DOHH2 (cell line): ENCODE measurements around the gene FIGNL1.

ENCODE experiments used
- H3F3A ChIP-seq: fragments of 200-600 bp; sonication (generic), shearing (Covaris generic); 2 replicates; pipeline ENCODE4 v1.6.0; 2016; ENCODE audit warnings: antibody characterized with exemption, mild to moderate bottlenecking; ENCODE audit not compliant: control insufficient read depth, insufficient read depth
- H3K27ac ChIP-seq: fragments of 200-600 bp; sonication (generic); 2 replicates; pipeline ENCODE4 v1.5.1; 2014; ENCODE audit warnings: low read depth, mild to moderate bottlenecking, low read length, moderate library complexity
- H3K27me3 ChIP-seq: fragments of 200-600 bp; sonication (generic); 2 replicates; pipeline ENCODE4 v1.6.1; 2014; ENCODE audit warnings: mild to moderate bottlenecking, low read length, mixed read lengths; ENCODE audit not compliant: control insufficient read depth
- H3K36me3 ChIP-seq: fragments of 200-600 bp; sonication (generic); 2 replicates; pipeline ENCODE4 v1.6.1; 2014; ENCODE audit warnings: mild to moderate bottlenecking, low read length, moderate library complexity, mixed read lengths; ENCODE audit not compliant: control insufficient read depth
- H3K4me1 ChIP-seq: fragments of 200-600 bp; sonication (generic); 2 replicates; pipeline ENCODE4 v1.6.1; 2014; ENCODE audit warnings: mild to moderate bottlenecking, low read length, mixed read lengths; ENCODE audit not compliant: control insufficient read depth
- H3K4me2 ChIP-seq: fragments of 200-600 bp; sonication (generic); 2 replicates; pipeline ENCODE4 v1.6.0; 2014; ENCODE audit warnings: mild to moderate bottlenecking, low read length, moderate library complexity
- H3K4me3 ChIP-seq: fragments of 200-600 bp; sonication (generic); 2 replicates; pipeline ENCODE4 v1.5.1; 2014; ENCODE audit warnings: mild to moderate bottlenecking, low read length, mixed read lengths
- H3K79me2 ChIP-seq: fragments of 200-600 bp; sonication (generic); 2 replicates; pipeline ENCODE4 v1.6.1; 2014; ENCODE audit warnings: mild to moderate bottlenecking, low read length, mixed read lengths; ENCODE audit not compliant: control insufficient read depth
- H3K9me2 ChIP-seq: fragments of 200-600 bp; sonication (generic); replicated peaks from 2 replicates; pipeline ENCODE4 v1.6.1; 2014; ENCODE audit warnings: mild to moderate bottlenecking, low read length, mixed read lengths; ENCODE audit not compliant: control insufficient read depth
- H3K9me3 ChIP-seq: fragments of 200-600 bp; sonication (generic); 2 replicates; pipeline ENCODE4 v1.6.1; 2014; ENCODE audit warnings: antibody characterized with exemption, low read length, mixed read lengths; ENCODE audit not compliant: control insufficient read depth, insufficient read depth
- H4K20me1 ChIP-seq: fragments of 200-600 bp; sonication (generic); 2 replicates; pipeline ENCODE4 v1.6.0; 2014; ENCODE audit warnings: low read depth, mild to moderate bottlenecking, antibody characterized with exemption, low read length, moderate library complexity; ENCODE audit not compliant: control insufficient read depth, insufficient read depth
- EZH2phosphoT487 ChIP-seq: fragments of 200-600 bp; sonication (generic); IDR thresholded peaks from 2 replicates; pipeline ENCODE4 v1.6.1; 2017; ENCODE audit warnings: borderline replicate concordance, mild to moderate bottlenecking, antibody characterized with exemption, low read length, moderate library complexity, mixed read lengths
- TF ChIP-seq, protein P1 (sequence below): fragments of 200-600 bp; sonication (generic); IDR thresholded peaks from one replicate; pipeline ENCODE4 v1.5.1; 2014; ENCODE audit warnings: antibody characterized with exemption, mild to moderate bottlenecking, low read depth, low read length; ENCODE audit not compliant: poor library complexity, severe bottlenecking

FIGNL1 gene

DNA sequence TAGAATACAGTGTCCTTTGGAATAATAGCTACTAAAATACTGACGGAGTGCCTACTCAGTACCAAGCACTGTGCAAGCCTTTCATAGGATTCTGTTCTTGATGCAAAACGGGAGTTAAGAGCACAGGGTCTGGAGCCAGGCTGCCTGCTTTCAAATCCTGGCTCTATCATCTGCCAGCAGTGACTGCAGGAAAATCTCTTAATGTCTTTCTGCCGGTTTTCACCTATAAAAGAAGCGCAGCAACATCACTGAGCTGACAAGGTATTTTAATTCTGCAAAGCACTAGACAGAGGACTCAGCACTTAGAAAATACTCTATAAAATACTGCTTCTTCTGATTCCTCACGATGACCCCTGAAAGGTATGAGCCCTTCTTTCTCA, 659 bp downstream of the FIGNL1 start:
- H3K4me3 ChIP-seq: peak overlapping the region; percentile 88
- no peaks in the 10 kb centered on the region for H3K9me3 ChIP-seq
- no peak for TF ChIP-seq EZH2phosphoT487
- TF ChIP-seq, protein P1, sequence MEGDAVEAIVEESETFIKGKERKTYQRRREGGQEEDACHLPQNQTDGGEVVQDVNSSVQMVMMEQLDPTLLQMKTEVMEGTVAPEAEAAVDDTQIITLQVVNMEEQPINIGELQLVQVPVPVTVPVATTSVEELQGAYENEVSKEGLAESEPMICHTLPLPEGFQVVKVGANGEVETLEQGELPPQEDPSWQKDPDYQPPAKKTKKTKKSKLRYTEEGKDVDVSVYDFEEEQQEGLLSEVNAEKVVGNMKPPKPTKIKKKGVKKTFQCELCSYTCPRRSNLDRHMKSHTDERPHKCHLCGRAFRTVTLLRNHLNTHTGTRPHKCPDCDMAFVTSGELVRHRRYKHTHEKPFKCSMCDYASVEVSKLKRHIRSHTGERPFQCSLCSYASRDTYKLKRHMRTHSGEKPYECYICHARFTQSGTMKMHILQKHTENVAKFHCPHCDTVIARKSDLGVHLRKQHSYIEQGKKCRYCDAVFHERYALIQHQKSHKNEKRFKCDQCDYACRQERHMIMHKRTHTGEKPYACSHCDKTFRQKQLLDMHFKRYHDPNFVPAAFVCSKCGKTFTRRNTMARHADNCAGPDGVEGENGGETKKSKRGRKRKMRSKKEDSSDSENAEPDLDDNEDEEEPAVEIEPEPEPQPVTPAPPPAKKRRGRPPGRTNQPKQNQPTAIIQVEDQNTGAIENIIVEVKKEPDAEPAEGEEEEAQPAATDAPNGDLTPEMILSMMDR: no peak
- H3K27me3 ChIP-seq: no peaks in the 10 kb centered on the region
- no peaks in the 10 kb centered on the region for H3K9me2 ChIP-seq
- peaks cover 57% of the 10 kb centered on the region for H3K79me2 ChIP-seq
- peaks cover 47% of the 10 kb centered on the region for H3K36me3 ChIP-seq
- peak overlapping the region; percentile 89 for H3K4me2 ChIP-seq
- peaks cover 32% of the 10 kb centered on the region for H3K4me1 ChIP-seq
- no peaks in the 10 kb centered on the region for H3F3A ChIP-seq
- peak overlapping the region; percentile 39; the same call in 1 of the 2 replicates for H3K27ac ChIP-seq
- no peaks in the 10 kb centered on the region for H4K20me1 ChIP-seq

DNA sequence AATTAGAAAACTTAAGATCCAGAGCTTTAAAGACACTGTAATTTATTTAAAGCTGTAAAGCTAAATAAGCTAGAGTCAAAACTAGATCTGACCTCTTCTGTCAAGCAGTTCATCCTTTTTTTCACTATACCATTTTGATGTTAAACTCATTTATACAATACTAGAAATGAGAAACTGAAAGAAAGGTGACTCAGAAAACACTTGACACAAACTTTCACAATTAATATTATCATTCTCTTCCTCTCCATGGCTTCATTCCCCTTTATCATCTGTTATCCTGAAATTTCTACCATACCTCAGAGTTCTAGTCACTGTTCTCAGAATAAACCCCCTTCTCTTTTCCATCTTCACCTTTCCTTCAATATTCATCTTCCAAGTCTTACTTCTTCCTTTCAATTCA, 1.3 kb downstream of the FIGNL1 start:
- Histone ChIP-seq H3K27ac (no peak overlapping the region), H3K9me3 (no peaks in the 10 kb centered on the region), H3K79me2 (peaks cover 64% of the 10 kb centered on the region), H3K36me3 (peaks cover 54% of the 10 kb centered on the region), H3F3A (no peaks in the 10 kb centered on the region), H3K4me3 (peak overlapping the region; percentile 88), H3K9me2 (no peaks in the 10 kb centered on the region), H3K4me2 (peak overlapping the region; percentile 89), H3K27me3 (no peaks in the 10 kb centered on the region), H4K20me1 (no peaks in the 10 kb centered on the region), H3K4me1 (peaks cover 32% of the 10 kb centered on the region)
- TF ChIP-seq EZH2phosphoT487: no peak
- TF ChIP-seq, protein P1: no peak

DNA sequence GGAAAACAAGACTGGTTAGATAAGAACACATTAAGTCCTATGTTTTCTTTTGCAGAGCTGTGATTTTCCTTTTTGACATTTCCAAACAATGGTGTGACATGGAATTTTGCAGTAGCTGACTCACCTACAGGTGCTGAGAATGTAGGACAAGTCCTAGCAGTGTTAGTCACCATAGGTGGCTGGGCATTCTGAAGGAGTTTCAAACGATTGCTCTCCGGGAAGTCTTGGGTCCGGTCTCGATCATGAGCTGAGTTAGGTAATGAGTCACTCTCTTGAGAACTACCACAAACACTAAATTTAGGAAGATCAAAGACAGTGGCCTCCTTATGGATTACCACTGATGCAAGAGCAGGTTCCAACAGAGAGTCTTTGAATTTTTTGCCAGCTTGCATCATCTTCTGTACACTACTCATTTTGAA, 3.6 kb downstream of the FIGNL1 start:
- TF ChIP-seq EZH2phosphoT487: no peak
- TF ChIP-seq, protein P1: no peak
- no peaks in the 10 kb centered on the region for H3K27me3 ChIP-seq
- H3K36me3 ChIP-seq: peaks cover 76% of the 10 kb centered on the region
- no peaks in the 10 kb centered on the region for H4K20me1 ChIP-seq
- peaks cover 32% of the 10 kb centered on the region for H3K4me1 ChIP-seq
- peaks cover 85% of the 10 kb centered on the region for H3K79me2 ChIP-seq
- no peaks in the 10 kb centered on the region for H3K9me3 ChIP-seq
- H3K27ac ChIP-seq: no peak overlapping the region
- H3K9me2 ChIP-seq: no peaks in the 10 kb centered on the region
- H3F3A ChIP-seq: no peaks in the 10 kb centered on the region
- no peak overlapping the region for H3K4me3 ChIP-seq
- no peak overlapping the region for H3K4me2 ChIP-seq
